GM18508 (cell line): Measurements from ENCODE around the gene TRAPPC3.
"Not testable (repeated sequence)": the region's sequence is repeated elsewhere in the genome, so short reads cannot be mapped to it uniquely, and the experiment has no call there.

Experiments used
- ATAC-seq: cut with Tn5 transposase; IDR thresholded peaks from one replicate; pipeline ENCODE4 v1.9.1; 2021; ENCODE audit warnings: moderate number of reproducible peaks; ENCODE audit not compliant: insufficient read depth, unreplicated experiment

TRAPPC3 gene

DNA sequence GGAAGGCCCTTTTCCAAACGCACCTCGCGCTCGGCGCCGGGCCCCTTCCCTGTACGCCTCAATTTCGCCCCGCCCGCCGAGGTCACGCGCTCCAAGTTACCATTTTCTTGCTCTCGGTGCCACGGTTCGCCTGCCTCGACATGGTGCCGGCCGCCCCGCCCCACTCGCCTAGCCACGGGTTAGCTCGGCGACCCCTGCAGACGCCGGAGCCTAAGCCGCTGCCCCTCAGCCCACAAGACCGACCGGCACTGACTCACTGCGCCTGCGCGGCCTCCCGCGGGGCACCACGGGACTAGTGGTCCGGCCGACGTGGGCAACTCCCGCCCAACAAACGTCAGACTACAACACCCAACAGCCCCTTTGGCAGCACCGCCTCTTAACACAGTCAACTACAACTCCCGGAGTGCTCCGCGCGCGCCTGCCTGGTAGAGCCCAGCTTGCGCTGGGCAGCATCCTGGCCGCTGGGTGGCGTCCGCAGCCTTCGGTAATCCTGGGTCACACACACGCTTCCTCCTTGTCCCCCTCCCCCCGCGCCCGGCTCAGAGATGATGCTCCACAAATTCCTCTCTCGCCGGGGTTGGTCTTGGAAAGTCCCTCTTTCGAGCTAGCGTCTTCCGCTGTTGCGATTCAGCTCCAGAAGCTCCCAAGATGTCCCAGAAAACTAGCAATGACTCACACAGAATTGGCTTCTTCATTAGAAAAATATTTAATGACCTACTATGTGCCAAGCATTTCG, at the start of gene TRAPPC3:
TRAPPC3 (minus strand) TSS at position 250 of the 736 bp plus-strand sequence; CDS start at position 142, 108 bp downstream.
- ATAC-seq = peak; percentile 72

DNA sequence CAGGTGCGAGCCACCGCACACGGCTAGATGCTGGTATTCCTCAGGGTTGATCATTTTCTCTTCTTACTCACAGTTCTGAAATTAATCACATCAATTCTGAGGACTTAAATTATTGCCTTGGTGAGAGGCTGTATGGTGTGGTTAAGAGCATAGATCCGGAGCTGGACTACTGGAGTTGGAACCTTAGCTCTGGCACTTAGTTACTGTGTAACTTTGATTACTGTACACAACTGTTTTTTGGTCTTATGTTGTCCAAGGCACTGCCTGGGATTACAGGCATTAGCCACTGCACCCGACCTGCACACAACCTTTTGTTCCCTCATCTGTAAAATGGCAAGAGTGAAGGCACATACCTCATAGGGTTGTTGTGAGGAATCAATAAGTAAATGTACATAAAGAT, 49.4 kb upstream of the TRAPPC3 start:
- no peak for ATAC-seq

DNA sequence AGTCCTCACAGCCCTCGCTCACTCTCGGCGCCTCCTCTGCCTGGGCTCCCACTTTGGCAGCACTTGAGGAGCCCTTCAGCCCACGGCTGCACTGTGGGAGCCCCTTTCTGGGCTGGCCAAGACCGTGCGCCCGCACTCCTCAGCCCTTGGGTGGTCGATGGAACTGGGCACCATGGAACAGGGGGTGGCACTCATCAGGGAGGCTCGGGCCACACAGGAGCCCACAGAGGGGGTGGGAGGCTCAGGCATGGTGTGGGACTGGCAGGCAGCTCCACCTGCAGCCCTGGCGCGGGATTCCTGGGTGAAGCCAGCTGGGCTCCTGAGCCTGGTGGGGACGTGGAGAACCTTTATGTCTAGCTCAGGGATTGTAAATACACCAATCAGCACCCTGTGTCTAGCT, 47.5 kb upstream of the TRAPPC3 start:
- not testable (repeated sequence) for ATAC-seq

DNA sequence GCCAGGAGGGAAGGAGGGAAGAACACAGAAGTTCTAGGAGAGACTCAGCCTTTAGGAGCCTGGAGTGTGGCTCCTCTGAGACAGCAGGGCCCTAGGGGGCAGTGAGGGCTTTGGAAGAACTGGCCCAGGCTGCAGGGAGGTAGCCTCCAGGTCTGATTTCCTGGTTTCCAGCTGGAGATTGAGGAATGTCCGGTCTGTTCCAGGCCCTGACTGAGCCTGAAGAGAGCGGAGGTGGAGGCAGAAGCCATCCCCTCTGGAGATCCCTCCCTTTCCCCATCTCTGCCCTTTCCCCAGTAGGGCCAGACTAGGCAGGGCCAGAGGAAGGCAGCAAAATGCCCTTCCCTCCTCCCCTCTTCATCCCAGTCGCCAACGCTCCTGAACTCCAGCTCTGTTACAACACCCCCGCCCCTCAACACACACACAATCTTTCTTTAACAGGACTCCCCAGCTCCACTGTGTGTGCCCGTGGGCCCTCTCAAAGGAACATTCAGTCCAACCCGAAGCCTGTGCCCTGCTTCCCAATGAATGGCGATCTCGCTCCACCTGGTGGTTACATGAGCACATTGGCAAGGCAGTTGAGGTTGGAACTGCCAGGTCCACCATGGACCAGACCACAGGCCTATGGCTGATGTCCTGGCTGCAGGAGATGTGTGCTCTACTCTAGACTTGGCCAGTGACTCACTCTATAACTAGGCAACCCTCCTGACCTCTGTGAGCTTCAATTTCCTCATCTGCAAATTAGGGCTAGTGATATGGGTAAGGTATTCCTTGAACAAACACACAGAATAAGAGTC, 38.7 kb upstream of the TRAPPC3 start:
- no peak for ATAC-seq

DNA sequence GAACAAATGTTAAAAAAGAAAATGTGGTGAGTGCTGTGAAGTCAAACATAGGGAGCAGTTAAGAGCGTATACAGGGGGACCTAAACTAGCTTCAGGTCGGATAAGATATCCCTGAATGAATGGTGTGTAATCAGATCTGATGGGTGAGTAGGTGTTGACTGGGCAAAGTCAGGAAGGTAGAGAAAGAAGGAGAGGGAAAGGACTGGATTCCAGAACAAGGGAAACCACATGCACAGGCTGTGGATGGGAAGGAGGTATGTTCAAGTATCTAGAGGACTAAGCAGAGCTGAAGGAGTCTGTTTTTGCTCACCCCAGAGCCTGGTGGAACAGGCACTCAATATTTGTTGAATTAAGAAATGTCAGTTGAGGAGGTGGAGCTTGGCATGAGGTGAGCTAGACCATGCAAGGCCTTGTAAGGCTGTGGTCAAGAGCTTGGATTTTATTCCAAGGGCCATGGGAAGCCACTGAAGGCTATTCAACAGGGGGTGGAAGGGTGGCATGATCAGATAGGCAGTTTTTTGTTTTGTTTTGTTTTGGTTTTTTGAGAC, 34.1 kb upstream of the TRAPPC3 start:
- no peak for ATAC-seq

DNA sequence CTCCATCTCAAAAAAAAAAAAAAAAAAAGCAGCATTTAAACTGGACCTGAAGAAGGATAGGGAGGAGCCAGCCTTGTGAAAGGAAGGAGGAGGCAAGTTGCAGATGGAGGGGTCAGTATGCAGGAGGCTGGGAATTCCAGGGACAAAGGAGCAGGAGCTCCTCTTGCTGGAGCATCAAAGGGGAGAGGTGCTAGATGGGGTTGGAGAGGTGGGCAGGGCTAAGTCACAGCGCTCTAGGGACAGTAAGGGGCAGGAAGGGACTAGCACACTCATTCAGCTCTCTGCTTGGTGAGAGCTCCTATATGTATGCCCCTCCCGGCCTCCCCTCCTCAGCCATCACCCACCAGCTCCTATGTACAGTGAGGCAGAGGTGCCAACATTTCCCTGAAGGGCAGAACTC, 33.4 kb upstream of the TRAPPC3 start:
- ATAC-seq = no peak

DNA sequence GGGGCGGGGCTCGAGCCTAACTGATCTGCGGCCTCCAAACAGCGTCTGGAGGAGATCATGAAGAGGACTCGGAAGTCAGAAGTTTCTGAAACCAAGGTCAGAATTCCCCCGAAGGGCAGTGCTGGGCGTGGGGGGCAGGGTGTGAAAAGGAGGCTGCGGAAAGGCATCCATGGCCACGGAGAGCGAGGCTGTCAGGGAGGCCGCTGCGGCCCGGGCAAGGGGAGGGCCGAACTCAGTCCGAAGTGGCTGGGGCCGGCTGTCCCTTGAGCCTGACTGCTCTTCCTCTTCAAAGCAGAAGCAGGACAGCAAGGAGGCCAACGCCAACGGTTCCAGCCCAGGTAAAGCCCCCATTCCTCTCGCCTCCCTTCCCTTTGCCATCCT, 29.9 kb upstream of the TRAPPC3 start:
- ATAC-seq = no peak

DNA sequence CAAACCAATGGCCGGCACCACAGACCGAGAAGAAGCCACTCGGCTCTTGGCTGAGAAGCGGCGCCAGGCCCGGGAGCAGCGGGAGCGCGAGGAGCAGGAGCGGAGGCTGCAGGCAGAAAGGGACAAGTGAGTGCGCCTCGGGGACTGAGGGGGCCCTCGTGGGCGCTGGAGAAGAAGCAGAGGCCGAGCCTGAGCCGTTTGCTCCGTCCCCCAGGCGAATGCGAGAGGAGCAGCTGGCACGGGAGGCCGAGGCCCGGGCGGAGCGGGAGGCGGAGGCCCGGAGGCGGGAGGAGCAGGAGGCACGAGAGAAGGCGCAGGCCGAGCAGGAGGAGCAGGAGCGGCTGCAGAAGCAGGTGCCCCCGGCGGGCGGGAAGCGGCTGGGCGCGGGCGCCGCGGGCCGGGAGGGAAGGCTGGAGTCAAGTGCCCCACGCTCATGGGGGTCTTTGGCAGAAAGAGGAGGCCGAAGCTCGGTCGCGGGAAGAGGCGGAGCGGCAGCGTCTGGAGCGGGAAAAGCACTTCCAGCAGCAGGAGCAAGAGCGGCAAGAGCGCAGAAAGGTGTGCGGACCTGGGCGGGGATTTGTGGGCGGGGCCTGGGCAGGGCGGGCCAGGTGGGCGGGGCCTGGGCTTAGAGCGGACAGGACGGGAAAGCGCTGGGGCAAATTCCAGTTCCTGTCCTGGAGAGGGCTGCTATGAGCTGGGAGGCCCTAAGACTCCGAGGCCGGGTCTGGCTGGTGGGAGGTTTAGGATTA, 29.4 kb upstream of the TRAPPC3 start:
- ATAC-seq = no peak

DNA sequence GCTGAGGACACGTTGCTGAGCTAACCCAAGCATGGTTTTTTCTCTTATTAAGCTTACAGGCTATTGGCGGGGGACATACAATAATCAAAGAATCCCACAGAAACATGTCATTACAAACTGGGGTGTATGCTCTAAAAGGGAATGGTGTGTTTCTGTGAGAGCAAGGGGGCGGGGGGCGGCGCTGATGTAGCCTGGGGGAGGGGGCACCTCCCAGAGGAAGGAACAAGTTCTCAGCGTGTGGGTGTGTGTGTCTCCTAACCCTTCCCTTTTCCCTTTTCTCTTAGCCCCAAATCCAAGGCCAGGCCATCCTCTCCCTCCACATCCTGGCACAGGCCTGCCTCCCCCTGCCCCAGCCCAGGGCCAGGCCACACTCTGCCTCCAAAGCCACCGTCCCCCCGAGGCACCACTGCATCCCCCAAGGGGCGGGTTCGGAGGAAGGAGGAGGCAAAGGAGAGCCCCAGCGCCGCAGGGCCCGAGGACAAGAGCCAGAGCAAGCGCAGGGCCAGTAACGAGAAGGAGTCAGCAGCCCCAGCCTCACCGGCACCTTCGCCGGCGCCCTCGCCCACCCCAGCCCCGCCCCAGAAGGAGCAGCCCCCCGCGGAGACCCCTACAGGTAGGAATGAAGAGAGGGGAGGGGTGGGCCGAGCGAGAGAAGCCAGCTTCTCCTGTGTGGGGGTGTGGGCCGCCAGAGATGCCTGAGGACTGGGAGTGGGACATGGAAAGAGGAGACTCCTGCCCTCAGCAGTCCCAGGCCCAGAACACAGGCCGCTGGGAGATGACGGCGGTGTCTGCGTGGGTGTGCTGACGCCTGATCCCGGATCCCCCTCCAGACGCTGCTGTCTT, 28.5 kb upstream of the TRAPPC3 start:
- no peak for ATAC-seq

DNA sequence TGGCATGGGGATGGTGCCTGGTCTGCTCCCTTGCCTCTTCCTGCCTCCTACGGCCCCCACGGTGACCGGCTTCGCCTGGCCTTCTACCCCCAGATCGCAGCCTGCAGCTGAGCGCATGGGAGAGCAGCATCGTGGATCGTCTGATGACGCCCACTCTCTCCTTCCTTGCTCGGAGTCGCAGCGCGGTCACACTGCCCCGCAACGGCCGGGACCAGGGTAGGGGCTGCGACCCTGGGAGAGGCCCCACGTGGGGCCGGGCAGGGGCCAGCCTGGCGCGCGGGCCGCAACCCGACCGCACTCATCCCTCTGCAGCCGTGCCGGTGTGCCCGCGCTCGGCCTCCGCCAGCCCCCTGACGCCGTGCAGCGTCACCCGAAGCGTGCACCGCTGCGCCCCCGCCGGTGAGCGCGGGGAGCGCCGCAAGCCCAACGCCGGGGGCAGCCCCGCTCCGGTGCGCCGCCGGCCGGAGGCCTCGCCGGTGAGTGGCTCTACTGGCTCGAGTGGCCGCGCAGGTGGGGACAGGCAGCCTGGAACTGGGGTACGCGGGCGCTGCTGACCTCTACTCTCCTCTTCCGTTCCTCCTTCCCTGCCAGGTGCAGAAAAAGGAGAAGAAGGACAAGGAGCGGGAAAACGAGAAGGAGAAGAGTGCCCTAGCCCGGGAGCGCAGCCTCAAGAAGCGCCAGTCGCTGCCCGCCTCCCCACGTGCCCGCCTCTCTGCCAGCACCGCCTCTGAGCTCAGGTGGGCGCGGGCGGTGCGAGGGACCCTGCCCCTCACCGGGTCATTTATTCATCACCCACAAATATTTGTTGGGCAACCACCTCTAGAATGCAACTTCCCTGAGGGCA, 27.0 kb upstream of the TRAPPC3 start:
- no peak for ATAC-seq

DNA sequence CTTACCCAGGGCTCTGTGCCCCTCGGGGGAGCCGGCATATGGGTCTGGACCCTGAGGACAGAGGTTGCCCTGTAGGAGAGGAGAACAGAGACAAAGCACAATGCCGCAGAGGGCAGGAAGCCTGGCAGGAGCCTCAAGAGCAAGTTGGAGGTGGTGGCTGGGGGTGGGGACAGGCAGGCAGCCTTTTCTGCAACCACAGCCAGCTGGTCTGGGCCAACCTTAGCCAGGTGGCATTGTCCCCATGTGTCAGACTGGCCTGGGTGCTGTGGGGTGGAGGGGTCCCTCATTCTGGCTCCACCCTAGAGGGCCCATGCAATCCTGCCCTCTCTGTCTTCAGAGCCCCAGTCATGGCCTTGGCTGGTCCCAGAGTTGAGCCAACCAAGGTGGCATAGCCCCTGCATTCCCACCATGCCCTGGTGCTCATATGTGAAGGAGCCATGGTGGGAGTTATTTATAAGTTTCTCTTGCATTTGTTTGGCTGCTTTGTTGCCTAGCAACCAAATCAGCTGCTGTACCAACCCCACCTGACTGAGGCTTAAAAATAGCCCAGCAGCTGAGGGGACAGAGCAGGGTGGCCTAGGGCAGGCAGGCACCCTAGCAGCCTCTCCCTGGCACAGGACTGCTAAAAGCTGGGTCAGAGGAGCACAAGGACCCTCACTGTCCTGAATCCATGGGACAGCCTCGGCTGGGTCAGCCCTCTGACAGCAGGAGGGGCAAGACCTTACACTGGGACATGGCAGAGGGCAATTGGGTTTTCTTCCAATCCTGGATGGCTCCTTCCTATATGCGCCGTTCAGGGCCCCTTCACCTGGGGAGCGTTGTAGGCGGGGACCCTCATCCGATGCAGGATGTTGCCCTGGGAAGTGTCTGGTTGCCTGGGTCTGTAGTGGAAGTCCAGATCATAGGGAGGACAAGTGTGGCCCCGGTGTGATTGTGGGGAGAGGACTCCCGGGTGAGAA, 26.1 kb upstream of the TRAPPC3 start:
- ATAC-seq = no peak

DNA sequence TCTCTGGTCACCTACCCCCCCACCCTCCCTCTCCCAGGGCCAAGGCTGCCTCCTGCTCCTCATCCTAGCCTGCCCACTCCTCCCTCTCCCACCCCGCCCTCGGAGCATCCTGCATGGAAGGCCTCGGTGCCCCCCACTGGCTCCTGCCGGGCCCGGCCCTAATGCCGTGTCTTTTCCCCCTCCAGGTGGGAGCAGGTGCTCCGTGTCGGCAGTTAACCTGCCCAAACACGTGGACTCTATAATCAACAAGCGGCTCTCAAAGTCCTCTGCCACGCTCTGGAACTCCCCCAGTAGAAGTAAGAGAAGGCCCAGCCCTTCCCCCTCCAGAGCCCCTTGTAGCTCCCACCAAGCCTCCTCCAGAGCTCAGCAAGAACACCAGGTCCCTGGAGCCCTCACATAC, 25.4 kb upstream of the TRAPPC3 start:
- no peak for ATAC-seq

DNA sequence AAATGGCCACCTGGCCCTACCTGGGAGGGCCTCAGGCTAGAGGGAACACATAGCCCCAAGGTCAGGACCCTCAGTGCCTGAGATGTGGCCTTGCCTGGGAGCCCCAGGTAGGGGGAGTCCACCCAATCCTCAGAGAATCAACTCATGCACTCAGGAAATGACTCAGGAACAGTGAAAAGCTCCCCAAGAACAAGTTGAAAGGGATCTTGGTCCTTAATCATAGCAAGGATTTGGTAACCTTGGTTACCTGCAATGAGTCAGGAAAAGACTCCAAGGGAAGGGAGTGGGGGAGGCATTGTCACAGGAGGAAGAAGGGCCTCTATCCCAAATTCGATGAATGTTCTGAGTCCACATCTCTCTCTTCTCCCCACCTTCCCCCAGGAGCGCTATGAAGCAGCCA, 23.7 kb upstream of the TRAPPC3 start:
- no peak for ATAC-seq

DNA sequence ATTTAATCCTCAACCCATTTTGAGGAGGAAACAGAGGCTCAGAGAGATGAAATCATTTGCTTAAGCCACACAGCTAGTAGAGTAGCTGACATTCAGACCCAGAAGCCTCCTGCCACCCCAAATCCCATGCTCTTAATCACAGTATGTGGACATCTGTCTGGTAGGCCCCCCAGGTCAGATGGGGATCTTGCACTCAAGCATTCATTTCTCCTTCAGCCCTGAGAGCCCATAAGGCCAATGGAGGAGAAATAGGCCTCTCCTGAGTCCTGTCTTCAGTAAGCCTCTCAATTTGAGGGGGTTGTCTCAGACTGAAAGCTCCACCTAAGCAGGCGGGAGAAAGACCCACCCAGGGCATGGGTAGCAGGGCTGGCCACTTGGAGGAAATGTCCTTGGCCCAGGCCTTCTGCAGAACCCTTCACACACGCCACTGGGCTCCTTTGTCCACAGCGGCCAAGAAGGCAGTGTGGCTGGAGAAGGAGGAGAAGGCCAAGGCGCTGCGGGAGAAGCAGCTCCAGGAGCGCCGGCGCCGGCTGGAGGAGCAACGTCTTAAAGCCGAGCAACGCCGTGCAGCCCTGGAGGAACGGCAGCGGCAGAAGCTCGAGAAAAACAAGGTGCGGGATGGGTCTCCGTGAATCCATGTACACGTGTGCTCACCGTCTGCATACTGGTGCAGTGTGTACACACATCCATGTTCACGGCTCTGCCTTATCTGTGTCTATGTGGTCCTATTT, 22.9 kb upstream of the TRAPPC3 start:
- no peak for ATAC-seq

DNA sequence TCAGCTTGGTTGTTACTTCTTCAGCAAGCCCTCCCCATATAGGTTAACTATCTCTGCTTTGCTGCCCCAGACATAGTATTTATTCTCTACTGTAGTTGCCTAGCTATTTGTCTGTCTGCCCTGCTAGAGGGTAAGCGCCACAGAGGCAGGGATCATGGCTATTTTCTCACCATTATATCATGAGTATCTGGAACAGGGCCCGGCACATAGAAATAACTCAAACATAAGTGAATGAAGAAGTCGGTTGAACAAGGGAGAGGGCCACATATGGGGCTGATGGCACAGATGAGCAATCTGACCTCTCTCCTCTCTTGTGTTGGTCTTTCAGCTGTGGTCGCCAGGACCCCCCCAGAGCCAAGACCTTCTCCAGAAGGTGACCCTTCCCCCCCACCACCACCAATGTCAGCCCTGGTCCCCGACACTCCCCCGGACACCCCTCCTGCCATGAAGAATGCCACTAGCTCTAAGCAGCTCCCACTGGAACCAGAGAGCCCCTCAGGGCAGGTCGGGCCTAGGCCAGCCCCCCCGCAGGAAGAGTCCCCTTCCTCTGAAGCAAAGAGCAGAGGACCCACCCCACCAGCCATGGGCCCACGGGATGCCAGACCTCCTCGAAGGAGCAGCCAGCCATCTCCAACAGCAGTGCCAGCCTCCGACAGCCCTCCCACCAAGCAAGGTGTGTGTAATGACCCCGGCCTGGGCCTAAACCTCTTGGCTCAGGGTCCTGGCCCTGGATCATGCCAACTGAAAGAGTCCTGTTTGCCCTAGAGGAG, 21.5 kb upstream of the TRAPPC3 start:
- ATAC-seq = no peak

DNA sequence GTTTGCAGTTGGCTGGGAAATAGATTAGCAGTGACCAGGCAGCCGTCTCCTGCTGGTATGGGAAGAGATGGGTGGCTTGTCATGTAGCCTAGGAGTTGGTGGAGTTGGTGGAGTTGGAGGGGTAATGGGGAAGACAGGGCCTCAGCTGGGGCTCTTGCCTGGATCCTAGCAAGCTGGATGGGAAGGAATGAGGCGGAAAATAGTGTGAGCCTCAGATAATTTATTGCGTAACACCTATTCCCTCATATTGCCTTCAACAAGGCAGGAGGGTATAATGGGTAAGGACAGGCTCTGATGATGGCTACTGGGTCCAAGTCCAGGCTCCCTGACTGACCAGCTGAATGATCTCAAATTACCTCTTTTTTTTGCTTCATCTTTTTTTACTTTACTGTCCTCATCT, 19.2 kb upstream of the TRAPPC3 start:
- ATAC-seq = no peak
